Hepatocyte (in vitro differentiated cells): ENCODE results near the gene XRRA1. TPM values are rescaled to one million over a fixed set of nuclear protein-coding genes. Genes with fewer than 3 reads are reported as not detected.

ENCODE experiments used
- DNase-seq: peaks from one replicate; pipeline ENCODE4 v3.0.0-alpha.2; 2016; ENCODE audit warnings: low spot score
- H2AFZ ChIP-seq: fragments of 200-600 bp; sonication (generic); 2 replicates; pipeline ENCODE4 v1.6.0; 2016; ENCODE audit warnings: antibody characterized with exemption, mild to moderate bottlenecking
- H3K27ac ChIP-seq: fragments of 200-600 bp; sonication (generic); 2 replicates; pipeline ENCODE4 v1.5.1; 2016; ENCODE audit warnings: mild to moderate bottlenecking
- H3K27me3 ChIP-seq: fragments of 200-600 bp; sonication (generic); 2 replicates; pipeline ENCODE4 v1.6.1; 2016
- H3K36me3 ChIP-seq: fragments of 200-600 bp; sonication (generic); replicated peaks from 2 replicates; pipeline ENCODE4 v1.5.1; 2016; ENCODE audit warnings: low read depth; ENCODE audit not compliant: insufficient read depth
- H3K4me1 ChIP-seq: fragments of 200-600 bp; sonication (generic); 2 replicates; pipeline ENCODE4 v1.5.1; 2016; ENCODE audit warnings: mild to moderate bottlenecking, moderate library complexity; ENCODE audit not compliant: insufficient read depth
- H3K4me2 ChIP-seq: fragments of 200-600 bp; sonication (generic); 2 replicates; pipeline ENCODE4 v1.6.0; 2016
- H3K4me3 ChIP-seq: fragments of 200-600 bp; sonication (generic); 2 replicates; pipeline ENCODE4 v1.5.1; 2016; ENCODE audit warnings: mild to moderate bottlenecking
- H3K79me2 ChIP-seq: fragments of 200-600 bp; sonication (generic); 2 replicates; pipeline ENCODE4 v1.6.0; 2017; ENCODE audit warnings: mild to moderate bottlenecking
- H3K9me2 ChIP-seq: fragments of 200-600 bp; sonication (generic); replicated peaks from 2 replicates; pipeline ENCODE4 v1.6.0; 2017; ENCODE audit warnings: mild to moderate bottlenecking; ENCODE audit not compliant: insufficient read depth
- H3K9me3 ChIP-seq: fragments of 200-600 bp; sonication (generic); 2 replicates; pipeline ENCODE4 v1.5.1; 2016; ENCODE audit warnings: low read depth, mild to moderate bottlenecking
- H4K20me1 ChIP-seq: fragments of 200-600 bp; sonication (generic); 2 replicates; pipeline ENCODE4 v1.6.0; 2016; ENCODE audit warnings: mild to moderate bottlenecking; ENCODE audit not compliant: insufficient read depth, poor library complexity, severe bottlenecking
- EZH2 ChIP-seq: fragments of 200-600 bp; sonication (generic); IDR thresholded peaks from 2 replicates; pipeline ENCODE4 v1.6.1; 2016; ENCODE audit warnings: antibody characterized with exemption, mild to moderate bottlenecking, borderline replicate concordance
- EZH2phosphoT487 ChIP-seq: fragments of 200-600 bp; sonication (generic); IDR thresholded peaks from one replicate; pipeline ENCODE4 v1.6.1; 2018; ENCODE audit warnings: antibody characterized with exemption, mild to moderate bottlenecking, low read depth, moderate library complexity; ENCODE audit not compliant: unreplicated experiment, severe bottlenecking
- WGBS: methylation state at CpG from one replicate; pipeline ENCODE4 v1.1.6; 2016; ENCODE audit warnings: low lambda C conversion rate; ENCODE audit errors: missing lambda C conversion rate; 5-methylcytosine and 5-hydroxymethylcytosine counted together
- polyA plus RNA-seq: library from polyadenylated mRNA; unstranded; fragments of >200 nt; fragmentation: Nextera tagmentation; extraction: Ambion mirVana; gene quantifications from 2 replicates; pipeline ENCODE4 v1.2.1, GENCODE V29; 2016
- total RNA-seq: library from RNA; depleted of rRNA; stranded (reverse); fragments of >200 nt; gene quantifications from 2 replicates; pipeline ENCODE4 v1.2.3, GENCODE V29; 2014
- TF ChIP-seq, protein P1 (sequence below): fragments of 200-600 bp; sonication (generic); IDR thresholded peaks from 2 replicates; pipeline ENCODE4 v1.5.1; 2016; ENCODE audit warnings: antibody characterized with exemption, mild to moderate bottlenecking; ENCODE audit not compliant: poor library complexity

The XRRA1 gene
- total and polyA plus RNA-seq, 2 experiments from 2014 or later = 4.9 to 7.3 TPM

- H3K27me3 ChIP-seq = no peaks in the 10 kb centered on the region
- H3K9me2 ChIP-seq = no peaks in the 10 kb centered on the region
- no peak overlapping the region for H3K27ac ChIP-seq
- TF ChIP-seq, protein P1, sequence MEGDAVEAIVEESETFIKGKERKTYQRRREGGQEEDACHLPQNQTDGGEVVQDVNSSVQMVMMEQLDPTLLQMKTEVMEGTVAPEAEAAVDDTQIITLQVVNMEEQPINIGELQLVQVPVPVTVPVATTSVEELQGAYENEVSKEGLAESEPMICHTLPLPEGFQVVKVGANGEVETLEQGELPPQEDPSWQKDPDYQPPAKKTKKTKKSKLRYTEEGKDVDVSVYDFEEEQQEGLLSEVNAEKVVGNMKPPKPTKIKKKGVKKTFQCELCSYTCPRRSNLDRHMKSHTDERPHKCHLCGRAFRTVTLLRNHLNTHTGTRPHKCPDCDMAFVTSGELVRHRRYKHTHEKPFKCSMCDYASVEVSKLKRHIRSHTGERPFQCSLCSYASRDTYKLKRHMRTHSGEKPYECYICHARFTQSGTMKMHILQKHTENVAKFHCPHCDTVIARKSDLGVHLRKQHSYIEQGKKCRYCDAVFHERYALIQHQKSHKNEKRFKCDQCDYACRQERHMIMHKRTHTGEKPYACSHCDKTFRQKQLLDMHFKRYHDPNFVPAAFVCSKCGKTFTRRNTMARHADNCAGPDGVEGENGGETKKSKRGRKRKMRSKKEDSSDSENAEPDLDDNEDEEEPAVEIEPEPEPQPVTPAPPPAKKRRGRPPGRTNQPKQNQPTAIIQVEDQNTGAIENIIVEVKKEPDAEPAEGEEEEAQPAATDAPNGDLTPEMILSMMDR = no peak
- TF ChIP-seq EZH2phosphoT487 (no peak), EZH2 (no peak)
- peaks cover 91% of the 10 kb centered on the region for H3K79me2 ChIP-seq
- no peak for DNase-seq
- no peak overlapping the region for H2AFZ ChIP-seq
- no peak overlapping the region for H3K4me3 ChIP-seq
- peaks cover 9% of the 10 kb centered on the region for H3K4me1 ChIP-seq
- H3K36me3 ChIP-seq = no peaks in the 10 kb centered on the region
- H3K9me3 ChIP-seq = no peaks in the 10 kb centered on the region
- H3K4me2 ChIP-seq = no peak overlapping the region
- peaks cover 48% of the 10 kb centered on the region for H4K20me1 ChIP-seq
- 97% methylated on average over 5 of the region's 5 CpGs for WGBS
Measured at GRCh38 chr11:74953451-74953850, 4.6 kb upstream of the XRRA1 start.

GRCh38 chr11:74952752-74953151, 3.9 kb upstream of the XRRA1 start:
- Histone ChIP-seq H3K4me1 (peaks cover 9% of the 10 kb centered on the region), H3K27me3 (no peaks in the 10 kb centered on the region)
- WGBS = 75% methylated on average over 2 of the region's 2 CpGs

DNA sequence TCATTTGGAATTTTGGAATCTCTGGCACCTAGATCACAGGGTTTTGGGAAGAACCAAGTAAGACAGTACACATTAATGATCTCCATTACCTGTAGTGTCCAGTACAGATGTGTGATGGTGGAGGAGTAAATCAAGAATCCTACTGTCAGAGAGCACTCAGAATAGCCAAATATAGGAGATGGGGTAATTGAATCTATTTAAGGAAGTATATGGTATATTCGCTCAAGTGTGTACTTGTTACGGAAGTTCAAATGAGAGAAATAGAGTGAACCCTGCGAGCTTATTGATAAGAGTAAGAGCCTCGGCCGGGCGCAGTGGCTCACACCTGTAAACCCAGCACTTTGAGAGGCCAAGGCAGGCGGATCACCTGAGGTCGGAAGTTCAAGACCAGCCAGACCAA, 2.3 kb upstream of the XRRA1 start:
- peaks cover 9% of the 10 kb centered on the region for H3K4me1 ChIP-seq
- no peak for DNase-seq
- WGBS = 95% methylated on average over 8 of the region's 8 CpGs
- no peaks in the 10 kb centered on the region for H3K36me3 ChIP-seq
- no peaks in the 10 kb centered on the region for H3K9me3 ChIP-seq
- H2AFZ ChIP-seq = no peak overlapping the region
- H4K20me1 ChIP-seq = peaks cover 29% of the 10 kb centered on the region
- H3K27ac ChIP-seq = no peak overlapping the region
- H3K27me3 ChIP-seq = no peaks in the 10 kb centered on the region
- peaks cover 72% of the 10 kb centered on the region for H3K79me2 ChIP-seq
- no peaks in the 10 kb centered on the region for H3K9me2 ChIP-seq
- no peak overlapping the region for H3K4me3 ChIP-seq
- no peak overlapping the region for H3K4me2 ChIP-seq
- no peak for TF ChIP-seq EZH2
- TF ChIP-seq EZH2phosphoT487 = no peak
- TF ChIP-seq, protein P1 = no peak

More at GRCh38 chr11:74952752-74953151, 3.9 kb upstream of the XRRA1 start:
- no peak for TF ChIP-seq EZH2phosphoT487
- TF ChIP-seq, protein P1 = no peak
- H3K4me3 ChIP-seq = no peak overlapping the region
- H2AFZ ChIP-seq = no peak overlapping the region
- no peaks in the 10 kb centered on the region for H3K9me3 ChIP-seq
- no peak for DNase-seq
- no peaks in the 10 kb centered on the region for H3K9me2 ChIP-seq
- peaks cover 86% of the 10 kb centered on the region for H3K79me2 ChIP-seq
- peaks cover 41% of the 10 kb centered on the region for H4K20me1 ChIP-seq
- no peaks in the 10 kb centered on the region for H3K36me3 ChIP-seq
- no peak overlapping the region for H3K27ac ChIP-seq
- H3K4me2 ChIP-seq = no peak overlapping the region
